ENCODE measurements around the gene NDUFS6.
"Not testable (repeated sequence)": the region's sequence is repeated elsewhere in the genome, so short reads cannot be mapped to it uniquely, and the experiment has no call there.

NDUFS6 gene

GRCh38 chr5:1798589-1798988, 2.6 kb upstream of the NDUFS6 start:
- DNase-seq (ENCODE audit: low spot score) = not testable (repeated sequence)

GRCh38 chr5:1799110-1799601, 2.1 kb upstream of the NDUFS6 start:
- DNase-seq (ENCODE audit: low spot score) = no peak

GRCh38 chr5:1799602-1800471, 1.4 kb upstream of the NDUFS6 start, which contains the start of gene MRPL36:
Gene MRPL36 (minus strand): TSS chr5:1799837. CDS start chr5:1798935, 902 bp downstream.
- peak; percentile 90 for DNase-seq (ENCODE audit: low spot score)

GRCh38 chr5:1800472-1801221, 560 bp upstream of the NDUFS6 start:
- peak; percentile 63 for DNase-seq (ENCODE audit: low spot score)

- DNase-seq (ENCODE audit: low spot score) = peak; percentile 54
These were observed 724 bp downstream of the NDUFS6 start for GRCh38 chr5:1801967-1802295.

- DNase-seq (ENCODE audit: low spot score) = no peak
These were observed 2.0 kb downstream of the NDUFS6 start for GRCh38 chr5:1803192-1803591.

- DNase-seq (ENCODE audit: low spot score) = no peak
These were observed 2.9 kb downstream of the NDUFS6 start for GRCh38 chr5:1804001-1804690.

GRCh38 chr5:1805326-1805725, 4.1 kb downstream of the NDUFS6 start:
- no peak for DNase-seq (ENCODE audit: low spot score)

- DNase-seq (ENCODE audit: low spot score) = no peak
These were observed 4.5 kb downstream of the NDUFS6 start for GRCh38 chr5:1805736-1806135.

- DNase-seq (ENCODE audit: low spot score) = no peak
These were observed 5.0 kb downstream of the NDUFS6 start for GRCh38 chr5:1806199-1806598.

- no peak for DNase-seq (ENCODE audit: low spot score)
These were observed 5.8 kb downstream of the NDUFS6 start for GRCh38 chr5:1806974-1807373.

- DNase-seq (ENCODE audit: low spot score) = no peak
These were observed 6.4 kb downstream of the NDUFS6 start for GRCh38 chr5:1807451-1808185.

- DNase-seq (ENCODE audit: low spot score) = peak; percentile 21
These were observed 7.2 kb downstream of the NDUFS6 start for GRCh38 chr5:1808439-1808838.

- no peak for DNase-seq (ENCODE audit: low spot score)
These were observed 8.3 kb downstream of the NDUFS6 start for GRCh38 chr5:1809416-1810035.

- no peak for DNase-seq (ENCODE audit: low spot score)
These were observed 9.4 kb downstream of the NDUFS6 start for GRCh38 chr5:1810581-1811101.

- DNase-seq (ENCODE audit: low spot score) = no peak
These were observed 13.2 kb downstream of the NDUFS6 start for GRCh38 chr5:1814183-1815020.

- no peak for DNase-seq (ENCODE audit: low spot score)
These were observed 14.0 kb downstream of the NDUFS6 start for GRCh38 chr5:1815071-1815786.

GRCh38 chr5:1815881-1816292, 14.7 kb downstream of the NDUFS6 start:
- DNase-seq (ENCODE audit: low spot score) = no peak

GRCh38 chr5:1816495-1817089, 15.4 kb downstream of the NDUFS6 start:
- not testable (repeated sequence) for DNase-seq (ENCODE audit: low spot score)

Measured in SW480 (cell line).